GM10266 (cell line): ENCODE results near the gene GRM7.

Experiments
- DNase-seq: peaks from one replicate; pipeline ENCODE4 v3.0.0; 2012; ENCODE audit errors: extremely low spot score
- TF ChIP-seq, protein P1 (sequence below): IDR thresholded peaks from 2 replicates; pipeline ENCODE4 v1.5.1; 2012; ENCODE audit warnings: mild to moderate bottlenecking, low read depth; ENCODE audit not compliant: control insufficient read depth, insufficient read depth; ENCODE audit errors: missing control alignments

The GRM7 gene

DNA sequence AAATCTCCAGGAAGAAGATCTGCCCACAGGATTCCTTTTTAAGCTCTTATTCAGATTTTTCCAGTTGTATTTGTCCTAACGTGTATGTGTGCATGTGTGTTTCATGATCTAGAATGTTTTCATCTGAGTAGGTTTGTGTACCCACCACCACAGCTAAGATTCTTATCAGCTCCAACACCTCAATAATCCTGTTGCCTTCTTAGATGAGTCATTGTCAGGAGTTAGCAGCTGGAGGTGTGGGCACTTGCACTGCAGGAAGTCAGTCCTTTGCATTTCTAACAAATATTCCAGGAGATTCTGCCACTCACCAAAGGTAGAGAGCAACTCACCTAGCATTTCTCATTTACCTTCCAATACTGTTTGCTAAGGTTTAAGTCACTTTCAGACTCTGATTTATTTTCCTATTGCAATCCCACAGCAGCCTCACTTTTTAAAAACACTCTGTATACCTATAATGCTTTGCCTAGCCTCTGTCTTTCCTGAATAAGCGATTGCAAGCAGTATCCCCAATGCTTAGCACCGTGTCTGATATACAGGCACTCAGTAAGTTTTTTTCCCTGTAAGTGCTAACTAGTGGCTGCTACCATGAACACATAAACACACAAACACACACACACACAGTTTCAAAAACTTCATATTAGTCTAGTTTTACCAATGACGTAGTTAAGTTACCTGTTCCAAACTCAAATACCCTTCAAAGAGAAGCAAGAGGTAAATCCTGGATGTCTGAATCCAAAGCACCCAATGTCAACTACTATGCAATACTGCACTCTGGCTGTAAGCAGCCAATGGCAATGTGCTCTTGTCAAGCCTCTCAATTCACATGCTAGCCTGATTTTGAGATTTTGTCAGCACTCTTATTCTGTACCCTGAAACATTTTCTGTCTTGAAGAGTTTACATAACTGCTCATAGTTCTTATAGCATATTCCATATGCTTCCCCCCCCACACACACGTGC, 927.2 kb downstream of the GRM7 start:
- DNase-seq: no peak
- TF ChIP-seq, protein P1, sequence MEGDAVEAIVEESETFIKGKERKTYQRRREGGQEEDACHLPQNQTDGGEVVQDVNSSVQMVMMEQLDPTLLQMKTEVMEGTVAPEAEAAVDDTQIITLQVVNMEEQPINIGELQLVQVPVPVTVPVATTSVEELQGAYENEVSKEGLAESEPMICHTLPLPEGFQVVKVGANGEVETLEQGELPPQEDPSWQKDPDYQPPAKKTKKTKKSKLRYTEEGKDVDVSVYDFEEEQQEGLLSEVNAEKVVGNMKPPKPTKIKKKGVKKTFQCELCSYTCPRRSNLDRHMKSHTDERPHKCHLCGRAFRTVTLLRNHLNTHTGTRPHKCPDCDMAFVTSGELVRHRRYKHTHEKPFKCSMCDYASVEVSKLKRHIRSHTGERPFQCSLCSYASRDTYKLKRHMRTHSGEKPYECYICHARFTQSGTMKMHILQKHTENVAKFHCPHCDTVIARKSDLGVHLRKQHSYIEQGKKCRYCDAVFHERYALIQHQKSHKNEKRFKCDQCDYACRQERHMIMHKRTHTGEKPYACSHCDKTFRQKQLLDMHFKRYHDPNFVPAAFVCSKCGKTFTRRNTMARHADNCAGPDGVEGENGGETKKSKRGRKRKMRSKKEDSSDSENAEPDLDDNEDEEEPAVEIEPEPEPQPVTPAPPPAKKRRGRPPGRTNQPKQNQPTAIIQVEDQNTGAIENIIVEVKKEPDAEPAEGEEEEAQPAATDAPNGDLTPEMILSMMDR: no peak

GRCh38 chr3:7788881-7789280, 928.0 kb downstream of the GRM7 start:
- TF ChIP-seq, protein P1: no peak
- DNase-seq: no peak

DNA sequence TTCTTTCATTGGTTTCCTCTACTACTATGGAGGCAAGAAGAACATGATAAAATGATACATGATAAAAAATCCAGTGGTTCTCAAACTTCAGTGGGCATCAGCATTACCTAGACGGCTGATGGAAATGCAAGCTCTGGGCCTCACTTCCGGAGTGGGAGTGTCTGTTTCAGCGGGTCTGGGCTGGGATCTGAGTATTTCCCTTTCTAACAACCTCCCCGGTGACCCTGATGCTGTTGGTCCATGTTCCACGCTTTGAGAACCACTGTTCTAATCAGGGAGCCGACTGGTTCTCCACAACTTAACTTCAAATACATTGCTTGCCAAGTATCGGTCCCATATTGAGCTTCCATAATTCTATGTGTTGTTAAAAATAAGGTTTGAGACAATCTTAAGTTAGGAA, 928.4 kb downstream of the GRM7 start:
- no peak for DNase-seq
- TF ChIP-seq, protein P1: no peak

GRCh38 chr3:7790141-7790540, 929.2 kb downstream of the GRM7 start:
- TF ChIP-seq, protein P1: no peak
- no peak for DNase-seq
